ENCODE results near the gene NOP10.
"Not testable (repeated sequence)": the region's sequence is repeated elsewhere in the genome, so short reads cannot be mapped to it uniquely, and the experiment has no call there.

NOP10 gene

DNA sequence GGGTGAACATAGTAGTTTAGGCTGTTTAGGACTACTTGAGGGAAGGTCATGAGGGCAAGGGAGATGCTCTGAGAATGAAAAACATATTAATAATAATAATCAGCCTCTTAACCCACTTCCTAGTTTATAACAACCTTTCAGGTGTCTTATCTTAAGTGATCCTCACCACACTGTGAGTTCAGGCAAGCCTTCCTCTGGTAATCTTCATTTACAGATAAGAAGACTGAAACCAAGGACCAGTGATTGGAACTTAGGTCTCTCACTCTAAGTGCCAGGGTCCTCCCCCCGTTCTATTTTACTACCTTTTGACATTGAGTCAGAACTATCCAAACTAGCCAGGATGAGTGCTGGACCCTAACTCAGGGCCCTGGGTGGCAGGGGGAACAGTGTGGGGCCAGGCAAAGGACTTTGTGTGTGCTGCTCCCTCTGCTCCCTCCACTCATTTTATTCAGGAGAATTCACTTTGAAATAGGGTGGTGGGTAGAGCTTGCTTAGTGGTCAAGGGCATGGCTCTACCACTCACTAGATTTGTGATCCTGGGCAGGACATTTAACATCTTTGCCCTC, 5.9 kb upstream of the NOP10 start:
- Histone ChIP-seq H3K4me1 (ENCODE audit: insufficient read depth, low read length, poor library complexity, severe bottlenecking) (no peaks in the 10 kb centered on the region), H3K9me2 (replicated peaks; ENCODE audit: low read depth, low read length) (no peaks in the 10 kb centered on the region), H3K4me3 (ENCODE audit: low read length, poor library complexity, severe bottlenecking) (no peak overlapping the region), H3K9ac (ENCODE audit: low read depth, low read length, poor library complexity, severe bottlenecking) (no peak overlapping the region), H4K20me1 (ENCODE audit: insufficient read depth, low read length, poor library complexity, severe bottlenecking) (no peaks in the 10 kb centered on the region), H3K79me2 (ENCODE audit: insufficient read depth, low read length) (no peaks in the 10 kb centered on the region), H2AFZ (ENCODE audit: low read length) (no peak overlapping the region), H3K4me2 (ENCODE audit: low read depth, low read length, poor library complexity, severe bottlenecking) (no peak overlapping the region), H3K27me3 (ENCODE audit: insufficient read depth, low read length, poor library complexity, severe bottlenecking) (no peaks in the 10 kb centered on the region), H3K36me3 (ENCODE audit: insufficient read depth, low read length) (no peaks in the 10 kb centered on the region), H3F3A (ENCODE audit: low read depth) (no peaks in the 10 kb centered on the region), H3K9me3 (ENCODE audit: insufficient read depth, low read depth, low read length) (no peaks in the 10 kb centered on the region)
- TF ChIP-seq, protein P1, sequence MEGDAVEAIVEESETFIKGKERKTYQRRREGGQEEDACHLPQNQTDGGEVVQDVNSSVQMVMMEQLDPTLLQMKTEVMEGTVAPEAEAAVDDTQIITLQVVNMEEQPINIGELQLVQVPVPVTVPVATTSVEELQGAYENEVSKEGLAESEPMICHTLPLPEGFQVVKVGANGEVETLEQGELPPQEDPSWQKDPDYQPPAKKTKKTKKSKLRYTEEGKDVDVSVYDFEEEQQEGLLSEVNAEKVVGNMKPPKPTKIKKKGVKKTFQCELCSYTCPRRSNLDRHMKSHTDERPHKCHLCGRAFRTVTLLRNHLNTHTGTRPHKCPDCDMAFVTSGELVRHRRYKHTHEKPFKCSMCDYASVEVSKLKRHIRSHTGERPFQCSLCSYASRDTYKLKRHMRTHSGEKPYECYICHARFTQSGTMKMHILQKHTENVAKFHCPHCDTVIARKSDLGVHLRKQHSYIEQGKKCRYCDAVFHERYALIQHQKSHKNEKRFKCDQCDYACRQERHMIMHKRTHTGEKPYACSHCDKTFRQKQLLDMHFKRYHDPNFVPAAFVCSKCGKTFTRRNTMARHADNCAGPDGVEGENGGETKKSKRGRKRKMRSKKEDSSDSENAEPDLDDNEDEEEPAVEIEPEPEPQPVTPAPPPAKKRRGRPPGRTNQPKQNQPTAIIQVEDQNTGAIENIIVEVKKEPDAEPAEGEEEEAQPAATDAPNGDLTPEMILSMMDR (conservative IDR thresholded peaks at IDR 0.05; ENCODE audit: low read length) = no peak
- TF ChIP-seq EZH2phosphoT487 (IDR thresholded peaks at IDR 0.05; ENCODE audit: borderline replicate concordance) = no peak

DNA sequence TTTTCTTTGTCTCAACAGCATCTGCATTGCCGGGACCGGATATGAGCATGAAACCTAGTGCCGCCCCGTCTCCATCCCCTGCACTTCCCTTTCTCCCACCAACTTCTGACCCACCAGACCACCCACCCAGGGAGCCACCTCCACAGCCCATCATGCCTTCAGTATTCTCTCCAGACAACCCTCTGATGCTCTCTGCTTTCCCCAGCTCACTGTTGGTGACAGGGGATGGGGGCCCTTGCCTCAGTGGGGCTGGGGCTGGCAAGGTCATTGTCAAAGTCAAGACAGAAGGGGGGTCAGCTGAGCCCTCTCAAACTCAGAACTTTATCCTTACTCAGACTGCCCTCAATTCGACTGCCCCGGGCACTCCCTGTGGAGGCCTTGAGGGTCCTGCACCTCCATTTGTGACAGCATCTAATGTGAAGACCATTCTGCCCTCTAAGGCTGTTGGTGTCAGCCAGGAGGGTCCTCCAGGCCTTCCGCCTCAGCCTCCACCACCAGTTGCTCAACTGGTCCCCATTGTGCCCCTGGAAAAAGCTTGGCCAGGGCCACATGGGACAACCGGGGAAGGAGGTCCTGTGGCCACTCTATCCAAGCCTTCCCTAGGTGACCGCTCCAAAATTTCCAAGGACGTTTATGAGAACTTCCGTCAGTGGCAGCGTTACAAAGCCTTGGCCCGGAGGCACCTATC, 5.2 kb upstream of the NOP10 start:
- H3K4me1 ChIP-seq (ENCODE audit: insufficient read depth, low read length, poor library complexity, severe bottlenecking) = peaks cover 5% of the 10 kb centered on the region
- no peaks in the 10 kb centered on the region for H3K27me3 ChIP-seq (ENCODE audit: insufficient read depth, low read length, poor library complexity, severe bottlenecking)
- no peak overlapping the region for H3K9ac ChIP-seq (ENCODE audit: low read depth, low read length, poor library complexity, severe bottlenecking)
- no peaks in the 10 kb centered on the region for H3K36me3 ChIP-seq (ENCODE audit: insufficient read depth, low read length)
- H3K9me2 ChIP-seq (replicated peaks; ENCODE audit: low read depth, low read length) = no peaks in the 10 kb centered on the region
- H2AFZ ChIP-seq (ENCODE audit: low read length) = no peak overlapping the region
- no peaks in the 10 kb centered on the region for H3F3A ChIP-seq (ENCODE audit: low read depth)
- H3K9me3 ChIP-seq (ENCODE audit: insufficient read depth, low read depth, low read length) = no peaks in the 10 kb centered on the region
- no peak for TF ChIP-seq EZH2phosphoT487 (IDR thresholded peaks at IDR 0.05; ENCODE audit: borderline replicate concordance)
- TF ChIP-seq, protein P1 (conservative IDR thresholded peaks at IDR 0.05; ENCODE audit: low read length) = no peak
- H3K79me2 ChIP-seq (ENCODE audit: insufficient read depth, low read length) = no peaks in the 10 kb centered on the region
- H3K4me3 ChIP-seq (ENCODE audit: low read length, poor library complexity, severe bottlenecking) = no peak overlapping the region
- no peaks in the 10 kb centered on the region for H4K20me1 ChIP-seq (ENCODE audit: insufficient read depth, low read length, poor library complexity, severe bottlenecking)
- no peak overlapping the region for H3K4me2 ChIP-seq (ENCODE audit: low read depth, low read length, poor library complexity, severe bottlenecking)

DNA sequence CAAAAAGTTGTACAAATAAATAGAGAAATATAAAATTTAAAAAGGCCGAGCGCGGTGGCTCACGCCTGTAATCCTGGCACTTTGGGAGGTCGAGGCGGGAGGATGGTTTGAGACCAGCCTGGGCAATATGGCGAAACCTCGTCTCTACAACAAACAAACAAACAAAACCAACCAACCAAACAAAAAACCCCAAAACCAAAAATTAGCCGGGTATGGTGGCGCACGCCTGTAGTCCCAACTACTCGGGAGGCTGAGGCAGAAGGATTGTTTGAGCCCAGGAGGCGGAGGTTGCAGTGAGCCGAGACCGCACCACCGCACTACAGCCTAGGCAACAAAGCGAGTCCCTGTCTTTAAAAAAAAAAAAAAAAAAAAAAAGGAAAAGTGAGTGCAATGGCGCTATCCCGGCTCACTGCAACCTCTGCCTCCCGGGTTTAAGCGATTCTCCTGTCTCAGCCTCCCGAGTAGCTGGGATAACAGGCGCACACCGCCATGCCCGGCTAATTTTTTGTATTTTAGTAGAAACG, 661 bp downstream of the NOP10 start:
- peaks cover 31% of the 10 kb centered on the region for H3K4me1 ChIP-seq (ENCODE audit: insufficient read depth, low read length, poor library complexity, severe bottlenecking)
- not testable (repeated sequence) for H3K9me3 ChIP-seq (ENCODE audit: insufficient read depth, low read depth, low read length); H3K9me2 ChIP-seq (replicated peaks; ENCODE audit: low read depth, low read length); H3K27me3 ChIP-seq (ENCODE audit: insufficient read depth, low read length, poor library complexity, severe bottlenecking); H3F3A ChIP-seq (ENCODE audit: low read depth); H3K36me3 ChIP-seq (ENCODE audit: insufficient read depth, low read length)
- H3K4me3 ChIP-seq (ENCODE audit: low read length, poor library complexity, severe bottlenecking) = peak overlapping the region; percentile 90
- H3K79me2 ChIP-seq (ENCODE audit: insufficient read depth, low read length) = peaks cover 46% of the 10 kb centered on the region
- H3K9ac ChIP-seq (ENCODE audit: low read depth, low read length, poor library complexity, severe bottlenecking) = peak overlapping the region; percentile 95
- peak overlapping the region; percentile 81 for H3K4me2 ChIP-seq (ENCODE audit: low read depth, low read length, poor library complexity, severe bottlenecking)
- H4K20me1 ChIP-seq (ENCODE audit: insufficient read depth, low read length, poor library complexity, severe bottlenecking) = peaks cover 12% of the 10 kb centered on the region
- H2AFZ ChIP-seq (ENCODE audit: low read length) = peak overlapping the region; percentile 89; the same call in 1 of the 2 replicates
